H9 (cell line): ENCODE results near the gene TSPAN3. TPM values are rescaled to one million over a fixed set of nuclear protein-coding genes. Genes with fewer than 3 reads are reported as not detected.
A peak's percentile ranks its signal among the peaks of the same experiment; 100 is the strongest.

Source experiments
- DNase-seq: peaks from one replicate; pipeline ENCODE4 v3.0.0-alpha.2; 2017
- H2AFZ ChIP-seq: one replicate; pipeline ENCODE4 v1.6.1; 2013; ENCODE audit warnings: mild to moderate bottlenecking, low read length, control low read depth, moderate library complexity
- H2AK5ac ChIP-seq: 2 replicates; pipeline ENCODE4 v1.6.1; 2013; ENCODE audit warnings: low read length, control low read depth, mixed read lengths; ENCODE audit not compliant: insufficient read length
- H2BK120ac ChIP-seq: one replicate; pipeline ENCODE4 v1.6.1; 2013; ENCODE audit warnings: low read depth, mild to moderate bottlenecking, low read length, control low read depth, inconsistent platforms; ENCODE audit not compliant: poor library complexity, severe bottlenecking
- H2BK12ac ChIP-seq: 2 replicates; pipeline ENCODE4 v1.6.1; 2013; ENCODE audit warnings: low read length, control low read depth, mixed read lengths, low read depth; ENCODE audit not compliant: insufficient read length
- H2BK15ac ChIP-seq: 2 replicates; pipeline ENCODE4 v1.6.1; 2013; ENCODE audit warnings: low read depth, low read length, control low read depth
- H2BK20ac ChIP-seq: one replicate; pipeline ENCODE4 v1.6.1; 2013; ENCODE audit warnings: low read depth, mild to moderate bottlenecking, low read length, control low read depth, inconsistent platforms; ENCODE audit not compliant: poor library complexity, severe bottlenecking
- H2BK5ac ChIP-seq: 2 replicates; pipeline ENCODE4 v1.6.1; 2013; ENCODE audit warnings: low read length, control low read depth, mixed read lengths; ENCODE audit not compliant: insufficient read length
- H3K14ac ChIP-seq: 2 replicates; pipeline ENCODE4 v1.6.1; 2013; ENCODE audit warnings: low read length, control low read depth; ENCODE audit not compliant: insufficient read depth
- H3K18ac ChIP-seq: 2 replicates; pipeline ENCODE4 v1.6.1; 2013; ENCODE audit warnings: low read depth, mild to moderate bottlenecking, mixed read lengths, low read length, control low read depth; ENCODE audit not compliant: insufficient read length
- H3K23ac ChIP-seq: 2 replicates; pipeline ENCODE4 v1.6.1; 2013; ENCODE audit warnings: low read length, control low read depth, mixed read lengths, low read depth; ENCODE audit not compliant: insufficient read length
- H3K23me2 ChIP-seq: 2 replicates; pipeline ENCODE4 v1.6.1; 2013; ENCODE audit warnings: low read depth, mild to moderate bottlenecking, mixed read lengths, low read length, control low read depth; ENCODE audit not compliant: insufficient read length, poor library complexity, severe bottlenecking
- H3K27ac ChIP-seq: 2 replicates; pipeline ENCODE4 v1.5.1; 2013; ENCODE audit warnings: low read length, control low read depth, mixed read lengths, low read depth; ENCODE audit not compliant: insufficient read length
- H3K27me3 ChIP-seq: 2 replicates; pipeline ENCODE4 v1.6.1; 2013; ENCODE audit warnings: low read length, control low read depth, inconsistent platforms; ENCODE audit not compliant: insufficient read depth
- H3K4ac ChIP-seq: 2 replicates; pipeline ENCODE4 v1.6.1; 2013; ENCODE audit warnings: low read depth, mild to moderate bottlenecking, control low read depth, inconsistent platforms, low read length, moderate library complexity
- H3K4me1 ChIP-seq: 2 replicates; pipeline ENCODE4 v1.6.1; 2013; ENCODE audit warnings: low read length, control low read depth, inconsistent platforms; ENCODE audit not compliant: insufficient read depth
- H3K4me2 ChIP-seq: 2 replicates; pipeline ENCODE4 v1.6.1; 2013; ENCODE audit warnings: low read length, control low read depth, mixed read lengths; ENCODE audit not compliant: insufficient read length, insufficient read depth
- H3K56ac ChIP-seq: 2 replicates; pipeline ENCODE4 v1.6.1; 2013; ENCODE audit warnings: low read depth, mild to moderate bottlenecking, mixed read lengths, low read length, control low read depth; ENCODE audit not compliant: insufficient read length
- H3K79me1 ChIP-seq: 2 replicates; pipeline ENCODE4 v1.6.1; 2013; ENCODE audit warnings: low read depth, mild to moderate bottlenecking, moderate library complexity, low read length, control low read depth, inconsistent platforms; ENCODE audit not compliant: insufficient read depth, poor library complexity, severe bottlenecking
- H3K79me2 ChIP-seq: 2 replicates; pipeline ENCODE4 v1.6.1; 2013; ENCODE audit warnings: low read length, control low read depth, inconsistent platforms; ENCODE audit not compliant: insufficient read depth
- H3K9ac ChIP-seq: 2 replicates; pipeline ENCODE4 v1.6.1; 2013; ENCODE audit warnings: low read length, control low read depth, mixed read lengths; ENCODE audit not compliant: insufficient read length; ENCODE audit errors: extremely low read depth
- H3K9me3 ChIP-seq: one replicate; pipeline ENCODE4 v1.6.1; 2013; ENCODE audit warnings: low read depth, low read length, inconsistent platforms; ENCODE audit not compliant: control insufficient read depth
- H3T11ph ChIP-seq: one replicate; pipeline ENCODE4 v1.6.1; 2013; ENCODE audit warnings: mild to moderate bottlenecking, low read length, control low read depth, inconsistent platforms
- H4K20me1 ChIP-seq: one replicate; pipeline ENCODE4 v1.6.1; 2013; ENCODE audit not compliant: control insufficient read depth, insufficient read length, insufficient read depth
- H4K5ac ChIP-seq: 2 replicates; pipeline ENCODE4 v1.6.1; 2013; ENCODE audit warnings: low read depth, mild to moderate bottlenecking, mixed read lengths, low read length, control low read depth; ENCODE audit not compliant: insufficient read length
- H4K8ac ChIP-seq: replicated peaks from 2 replicates; pipeline ENCODE4 v1.6.1; 2013; ENCODE audit warnings: low read length, control low read depth, mixed read lengths, low read depth; ENCODE audit not compliant: insufficient read length
- H4K91ac ChIP-seq: 2 replicates; pipeline ENCODE4 v1.6.1; 2013; ENCODE audit warnings: low read depth, mild to moderate bottlenecking, moderate library complexity, mixed read lengths, low read length, control low read depth; ENCODE audit not compliant: insufficient read length
- H3K27ac Mint-ChIP-seq, 3 experiments: 2 replicates in 2 of 3; 3 replicates in 1 of 3; pipeline ENCODE4 v1.8.0; 2020 to 2021; ENCODE audit warnings: mixed read lengths in 3 of 3, mild to moderate bottlenecking in 1 of 3, moderate library complexity in 1 of 3
- H3K27me3 Mint-ChIP-seq: 2 replicates; pipeline ENCODE4 v1.8.0; 2021; ENCODE audit warnings: low read depth, mild to moderate bottlenecking, moderate library complexity, mixed read lengths
- H3K36me3 Mint-ChIP-seq, 3 experiments: 2 replicates in 2 of 3; 3 replicates in 1 of 3; pipeline ENCODE4 v1.8.0; 2020 to 2021; ENCODE audit warnings: low read depth in 3 of 3, mixed read lengths in 3 of 3; ENCODE audit not compliant: insufficient read depth in 1 of 3
- H3K4me1 Mint-ChIP-seq, 2 experiments: 2 replicates each; pipeline ENCODE4 v1.8.0; 2020; ENCODE audit warnings: mixed read lengths in 2 of 2
- H3K4me3 Mint-ChIP-seq, 2 experiments: 2 replicates in 1 of 2; 3 replicates in 1 of 2; pipeline ENCODE4 v1.8.0; 2020 to 2021; ENCODE audit warnings: mild to moderate bottlenecking in 2 of 2, mixed read lengths in 2 of 2, moderate library complexity in 1 of 2
- H3K9me3 Mint-ChIP-seq, 2 experiments: 2 replicates in 1 of 2; 3 replicates in 1 of 2; pipeline ENCODE4 v1.8.0; 2020; ENCODE audit warnings: mild to moderate bottlenecking in 2 of 2, mixed read lengths in 2 of 2, moderate library complexity in 1 of 2
- WGBS: extraction: QIAGEN DNeasy Blood & Tissue Kit; methylation state at CpG from one replicate; pipeline ENCODE4 v1.1.7; 2013; ENCODE audit warnings: missing lambda C conversion rate, low lambda C conversion rate, mixed read lengths; ENCODE audit not compliant: insufficient read length; ENCODE audit errors: extremely low coverage; 5-methylcytosine and 5-hydroxymethylcytosine counted together
- total RNA-seq: library from RNA; stranded (reverse); gene quantifications from 2 replicates; pipeline ENCODE4 v1.2.1, GENCODE V29; 2021
- TF ChIP-seq, protein P1 (sequence below): fragments of 200-600 bp; sonication (generic); conservative IDR thresholded peaks from 3 replicates; pipeline ENCODE4 v1.8.0; 2021; ENCODE audit warnings: antibody characterized with exemption, mild to moderate bottlenecking

The TSPAN3 gene
- total RNA-seq, 1 experiment from 2014 or later = 117 TPM

DNA sequence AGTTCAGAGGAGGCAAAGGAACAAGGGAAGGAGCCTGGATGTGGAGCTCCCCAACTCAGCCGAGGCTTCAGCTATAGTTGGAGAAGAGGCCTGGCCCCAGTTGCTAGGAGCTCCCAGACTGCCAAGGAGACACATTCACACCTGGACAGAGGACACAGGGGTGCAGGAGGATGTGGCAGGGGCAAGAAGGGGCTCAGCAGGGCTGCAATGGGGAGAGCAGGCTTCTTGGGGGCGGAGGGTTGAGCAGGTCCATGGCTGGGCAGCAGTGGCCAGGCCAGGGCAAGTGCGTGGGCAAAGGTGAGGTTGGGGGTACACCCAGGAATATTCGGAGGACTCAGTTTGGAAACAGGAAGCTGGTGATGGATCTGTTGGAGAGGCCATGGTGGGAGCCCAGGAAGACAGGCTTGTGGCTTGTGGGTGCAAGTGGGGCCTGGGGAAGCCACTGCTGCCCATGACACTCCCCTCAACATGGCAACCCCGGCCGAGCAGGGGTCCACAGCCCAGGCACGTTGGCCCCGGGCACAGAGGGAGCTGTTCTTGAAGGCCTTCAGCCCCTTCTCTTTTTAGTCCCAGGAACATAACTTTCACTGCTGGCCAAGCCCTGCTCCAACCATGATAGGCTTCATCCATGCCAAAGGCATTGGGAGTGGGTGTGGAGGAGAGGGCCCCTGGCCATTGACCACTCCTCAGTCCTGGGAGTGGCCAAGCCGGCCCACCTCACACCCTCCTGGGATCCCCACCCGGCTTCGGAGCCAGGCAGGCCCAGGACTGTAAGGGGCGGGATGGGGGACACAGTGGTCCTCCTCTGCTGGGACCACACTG is 33.3 kb downstream of the TSPAN3 start:
- no peak overlapping the region for H3K56ac ChIP-seq
- no peak overlapping the region for H2AFZ ChIP-seq
- H3K4me1 Mint-ChIP-seq = peaks cover 11 to 13% of the 10 kb centered on the region in 2 experiments
- H3K9me3 Mint-ChIP-seq = peaks cover 17 to 18% of the 10 kb centered on the region in 2 experiments
- H4K8ac ChIP-seq = no peak overlapping the region
- H3K4me2 ChIP-seq = no peak overlapping the region
- H3K14ac ChIP-seq = no peak overlapping the region; the same call in 1 of the 2 replicates
- H3T11ph ChIP-seq = no peak overlapping the region
- no peak overlapping the region for H4K91ac ChIP-seq
- H3K27ac Mint-ChIP-seq = peak overlapping the region; percentile 28 to 70 (median 62); a peak in 4 of 7 replicates
- H3K79me2 ChIP-seq = no peaks in the 10 kb centered on the region
- H3K79me1 ChIP-seq = no peaks in the 10 kb centered on the region
- no peaks in the 10 kb centered on the region for H3K23me2 ChIP-seq
- no peak overlapping the region for H4K5ac ChIP-seq
- H3K27me3 Mint-ChIP-seq = peaks cover 4% of the 10 kb centered on the region; the same call in 1 of the 2 replicates
- TF ChIP-seq, protein P1, sequence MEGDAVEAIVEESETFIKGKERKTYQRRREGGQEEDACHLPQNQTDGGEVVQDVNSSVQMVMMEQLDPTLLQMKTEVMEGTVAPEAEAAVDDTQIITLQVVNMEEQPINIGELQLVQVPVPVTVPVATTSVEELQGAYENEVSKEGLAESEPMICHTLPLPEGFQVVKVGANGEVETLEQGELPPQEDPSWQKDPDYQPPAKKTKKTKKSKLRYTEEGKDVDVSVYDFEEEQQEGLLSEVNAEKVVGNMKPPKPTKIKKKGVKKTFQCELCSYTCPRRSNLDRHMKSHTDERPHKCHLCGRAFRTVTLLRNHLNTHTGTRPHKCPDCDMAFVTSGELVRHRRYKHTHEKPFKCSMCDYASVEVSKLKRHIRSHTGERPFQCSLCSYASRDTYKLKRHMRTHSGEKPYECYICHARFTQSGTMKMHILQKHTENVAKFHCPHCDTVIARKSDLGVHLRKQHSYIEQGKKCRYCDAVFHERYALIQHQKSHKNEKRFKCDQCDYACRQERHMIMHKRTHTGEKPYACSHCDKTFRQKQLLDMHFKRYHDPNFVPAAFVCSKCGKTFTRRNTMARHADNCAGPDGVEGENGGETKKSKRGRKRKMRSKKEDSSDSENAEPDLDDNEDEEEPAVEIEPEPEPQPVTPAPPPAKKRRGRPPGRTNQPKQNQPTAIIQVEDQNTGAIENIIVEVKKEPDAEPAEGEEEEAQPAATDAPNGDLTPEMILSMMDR = no peak
- H2BK12ac ChIP-seq = no peak overlapping the region
- no peak overlapping the region for H3K4ac ChIP-seq
- H3K9me3 ChIP-seq = no peaks in the 10 kb centered on the region
- no peak for DNase-seq
- H3K9ac ChIP-seq = no peak overlapping the region
- H4K20me1 ChIP-seq = no peaks in the 10 kb centered on the region
- no peak overlapping the region for H2BK5ac ChIP-seq
- H2AK5ac ChIP-seq = no peak overlapping the region
- no peak overlapping the region for H2BK15ac ChIP-seq
- H3K4me1 ChIP-seq = no peaks in the 10 kb centered on the region
- H3K23ac ChIP-seq = no peak overlapping the region
- H2BK20ac ChIP-seq = no peak overlapping the region
- H3K27me3 ChIP-seq = no peaks in the 10 kb centered on the region
- H2BK120ac ChIP-seq = no peak overlapping the region
- H3K18ac ChIP-seq = no peak overlapping the region
- WGBS = no CpG with 5 or more reads among the region's 12 CpGs
- peak overlapping the region in 1 of 2 experiments; percentile 22; a peak in 2 of 5 replicates for H3K4me3 Mint-ChIP-seq
- H3K36me3 Mint-ChIP-seq = peaks cover 16 to 27% (median 27%) of the 10 kb centered on the region in 3 experiments
- no peak overlapping the region for H3K27ac ChIP-seq
